Placental pericyte (primary cell): ENCODE results near the gene CKMT2. TPM values are rescaled to one million over a fixed set of nuclear protein-coding genes. Genes with fewer than 3 reads are reported as not detected.

ENCODE experiments used
- small RNA-seq: library from RNA; depleted of rRNA; stranded (forward); fragments of <200 nt; gene quantifications from one replicate; pipeline ENCODE3, GENCODE V24; 2012; ENCODE audit warnings: low replicate concordance
- total RNA-seq: library from RNA; depleted of rRNA; stranded (reverse); fragments of >200 nt; gene quantifications from 2 replicates; pipeline ENCODE4 v1.2.3, GENCODE V29; 2012

CKMT2 gene
- total RNA-seq = 0.29 and 0.44 TPM in 2 replicates

GRCh38 chr5:81233080-81233634 is at the start of gene CKMT2:
Gene CKMT2, plus strand, starts transcription at chr5:81233322. Its CDS starts 17,811 bp downstream, at chr5:81251133.

GRCh38 chr5:81301271-81302015 is 68.3 kb downstream of the CKMT2 start, which contains the start of gene ZCCHC9:
Gene ZCCHC9, plus strand, starts transcription at chr5:81301587. Its CDS starts 3,171 bp downstream, at chr5:81304758.

Small RNAs within 50 kb of the gene (small RNA-seq; reads per million reads assigned to genes)
- not detected for gene AC026436.1

Other genes with a start within 250 kb of the CKMT2 start
- gene ZCCHC9, start 68.3 kb downstream of the CKMT2 start, total RNA-seq = 31.1 and 35.8 TPM in 2 replicates
- 0.57 and 0.66 TPM in 2 replicates for gene ACOT12, start 160.8 kb downstream of the CKMT2 start, total RNA-seq